Activated T-cell treated with anti-CD3 and anti-CD28 coated beads, Interleukin-2, amount 50 U/mL, for 24 hours (primary cell): Measurements from ENCODE around the gene CUEDC1.
"Not testable (repeated sequence)": the region's sequence is repeated elsewhere in the genome, so short reads cannot be mapped to it uniquely, and the experiment has no call there.

Experiments
- DNase-seq: peaks from one replicate; pipeline ENCODE4 v3.0.0-alpha.2; 2020
- H3K27ac Mint-ChIP-seq: 2 replicates; pipeline ENCODE4 v1.8.0; 2020; ENCODE audit warnings: mild to moderate bottlenecking, mixed read lengths
- H3K27me3 Mint-ChIP-seq: 2 replicates; pipeline ENCODE4 v1.8.0; 2020; ENCODE audit warnings: mixed read lengths
- H3K36me3 Mint-ChIP-seq: 2 replicates; pipeline ENCODE4 v1.8.0; 2020; ENCODE audit warnings: low read depth, mixed read lengths
- H3K4me1 Mint-ChIP-seq: 2 replicates; pipeline ENCODE4 v1.8.0; 2020; ENCODE audit warnings: low read depth, mixed read lengths
- H3K4me3 Mint-ChIP-seq: 2 replicates; pipeline ENCODE4 v1.8.0; 2020; ENCODE audit warnings: mild to moderate bottlenecking, moderate library complexity, mixed read lengths
- H3K9me3 Mint-ChIP-seq: 2 replicates; pipeline ENCODE4 v1.8.0; 2020; ENCODE audit warnings: mixed read lengths

CUEDC1 gene

DNA sequence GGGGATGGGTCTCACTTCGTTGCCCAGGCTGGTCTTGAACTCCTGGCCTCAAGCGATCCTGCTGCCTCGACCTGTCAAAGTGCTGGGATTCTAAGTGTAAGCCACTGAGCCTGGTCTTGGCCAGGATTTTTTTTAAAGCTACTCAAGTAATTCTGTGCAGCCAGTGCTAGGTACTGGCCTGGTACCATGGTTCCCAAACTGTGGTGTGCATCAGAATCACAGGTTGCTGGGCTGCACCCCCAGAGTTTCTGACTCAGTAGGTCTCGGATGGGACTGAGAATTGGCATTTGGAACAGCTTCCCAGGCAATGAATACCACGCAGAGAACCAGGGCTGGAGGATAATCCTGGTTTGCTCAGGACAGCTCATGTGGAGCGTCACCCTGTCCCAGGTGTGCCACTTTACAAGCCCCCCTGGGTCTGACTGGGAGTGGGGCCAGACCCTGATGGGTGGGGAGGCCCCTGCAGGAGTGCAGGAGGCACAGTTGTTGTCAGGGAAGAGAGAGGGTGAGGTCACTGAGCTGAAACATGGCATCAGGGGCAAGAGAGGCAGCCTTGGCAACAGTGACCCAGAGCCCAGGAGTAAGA, 94.7 kb downstream of the CUEDC1 start:
- peaks cover 14% of the 10 kb centered on the region for H3K4me1 Mint-ChIP-seq
- no peak overlapping the region for H3K27ac Mint-ChIP-seq
- peaks cover 38% of the 10 kb centered on the region for H3K27me3 Mint-ChIP-seq
- DNase-seq, result no peak
- no peaks in the 10 kb centered on the region for H3K9me3 Mint-ChIP-seq
- H3K4me3 Mint-ChIP-seq, result peak overlapping the region; percentile 66
- H3K36me3 Mint-ChIP-seq, result no peaks in the 10 kb centered on the region

DNA sequence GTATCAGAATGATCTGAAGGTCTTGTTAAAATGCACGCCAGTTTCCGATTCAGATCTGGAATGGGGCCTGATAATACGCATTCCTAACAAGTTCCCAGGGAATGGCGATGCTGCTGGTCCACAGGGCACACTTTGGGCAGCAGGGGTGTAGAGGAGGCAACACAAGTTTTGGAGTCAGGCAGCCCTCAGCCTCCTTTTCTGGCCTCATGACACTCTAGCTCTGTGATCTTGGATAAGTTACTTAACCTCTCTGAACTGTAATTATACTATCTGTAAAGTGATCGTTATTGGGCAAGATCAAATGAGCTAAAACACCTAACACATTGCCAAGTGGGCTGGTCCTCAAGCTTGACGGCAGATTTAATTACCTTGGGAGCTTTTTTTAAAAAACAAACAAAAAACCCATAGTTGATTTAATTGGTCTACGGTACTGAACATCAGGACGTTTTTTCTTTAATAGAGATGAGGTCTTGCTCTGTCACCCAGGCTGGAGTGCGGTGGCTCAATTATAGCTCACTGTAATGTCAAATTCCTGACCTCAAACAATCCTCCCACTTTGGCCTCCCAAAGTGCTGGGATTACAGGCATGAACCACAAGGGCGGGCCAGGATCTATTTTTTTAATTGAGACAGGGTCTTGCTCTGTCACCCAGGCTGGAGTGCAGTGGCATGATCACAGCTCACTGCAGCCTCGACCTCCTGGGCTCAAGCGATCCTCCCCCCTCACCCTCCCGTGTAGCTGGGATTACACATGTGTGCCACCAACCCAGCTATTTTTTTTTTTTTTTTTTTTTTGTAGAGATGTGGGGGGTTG, 95.4 kb downstream of the CUEDC1 start:
- H3K27me3 Mint-ChIP-seq, result peaks cover 38% of the 10 kb centered on the region
- H3K4me3 Mint-ChIP-seq, result no peak overlapping the region
- no peaks in the 10 kb centered on the region for H3K9me3 Mint-ChIP-seq
- no peaks in the 10 kb centered on the region for H3K36me3 Mint-ChIP-seq
- DNase-seq, result no peak
- H3K4me1 Mint-ChIP-seq, result peaks cover 14% of the 10 kb centered on the region
- H3K27ac Mint-ChIP-seq, result no peak overlapping the region

GRCh38 chr17:57858838-57859237, 96.4 kb downstream of the CUEDC1 start:
- DNase-seq, result no peak
- no peak overlapping the region for H3K27ac Mint-ChIP-seq
- H3K36me3 Mint-ChIP-seq, result no peaks in the 10 kb centered on the region
- peaks cover 14% of the 10 kb centered on the region for H3K4me1 Mint-ChIP-seq
- peaks cover 38% of the 10 kb centered on the region for H3K27me3 Mint-ChIP-seq
- H3K4me3 Mint-ChIP-seq, result no peak overlapping the region
- no peaks in the 10 kb centered on the region for H3K9me3 Mint-ChIP-seq

GRCh38 chr17:57856792-57857620, 98.2 kb downstream of the CUEDC1 start:
- Mint-ChIP-seq H3K4me3 (no peak overlapping the region), H3K27me3 (peaks cover 24% of the 10 kb centered on the region), H3K4me1 (peaks cover 13% of the 10 kb centered on the region), H3K9me3 (no peaks in the 10 kb centered on the region), H3K36me3 (no peaks in the 10 kb centered on the region), H3K27ac (no peak overlapping the region)
- no peak for DNase-seq

DNA sequence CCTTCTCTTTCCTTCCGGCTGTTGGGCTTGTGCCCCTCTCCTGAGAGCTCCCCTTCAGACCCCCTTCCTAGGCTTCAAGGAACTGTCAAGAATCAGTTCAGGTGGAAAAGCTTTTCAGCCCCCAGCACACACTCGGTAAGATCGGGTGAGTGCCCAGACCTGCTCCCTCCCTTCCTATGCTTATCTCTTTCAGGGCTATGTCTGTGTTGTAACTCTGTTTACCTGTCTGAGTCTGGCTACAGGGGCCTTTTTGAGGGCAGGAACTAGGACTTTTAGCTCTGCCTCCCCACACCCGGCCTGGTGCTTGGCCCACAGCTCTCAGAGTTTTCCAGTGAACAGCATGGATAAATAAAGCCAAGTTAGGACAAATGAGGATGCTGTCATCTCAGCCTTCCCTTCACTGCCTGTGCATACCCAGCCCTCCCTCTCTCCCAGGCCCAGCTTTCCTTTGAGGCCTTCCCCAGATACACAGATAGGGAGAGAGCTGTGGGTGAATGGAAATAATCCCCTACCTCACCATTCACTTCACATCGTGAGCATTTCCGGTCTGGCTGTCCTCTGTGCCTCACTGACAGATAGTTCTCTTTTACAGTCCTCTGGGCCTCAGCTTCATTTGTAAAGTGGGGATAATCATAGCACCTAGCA, 99.7 kb downstream of the CUEDC1 start:
- no peaks in the 10 kb centered on the region for H3K9me3 Mint-ChIP-seq
- peaks cover 17% of the 10 kb centered on the region for H3K4me1 Mint-ChIP-seq
- peaks cover 4% of the 10 kb centered on the region for H3K36me3 Mint-ChIP-seq
- H3K4me3 Mint-ChIP-seq, result no peak overlapping the region
- DNase-seq, result no peak
- peaks cover 13% of the 10 kb centered on the region for H3K27me3 Mint-ChIP-seq
- no peak overlapping the region for H3K27ac Mint-ChIP-seq

DNA sequence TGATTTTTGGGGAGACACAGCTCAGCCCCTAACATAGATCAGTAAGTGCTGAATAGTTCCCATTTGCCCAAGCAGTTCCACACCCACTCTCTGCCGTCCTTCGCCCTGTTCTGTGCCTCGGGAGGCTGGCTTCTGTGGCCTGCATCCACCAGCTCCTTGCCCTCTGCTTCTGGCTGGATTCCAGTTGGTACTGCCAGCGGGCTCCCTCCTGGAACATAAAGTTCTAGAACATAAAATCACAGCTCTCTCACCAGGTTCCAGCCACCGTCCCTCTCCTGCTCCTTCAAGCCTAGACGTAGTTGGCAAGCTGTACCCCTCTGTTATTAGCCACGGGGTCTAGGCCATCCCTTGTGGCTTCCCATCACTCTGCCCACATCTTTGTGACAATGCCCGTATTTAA, 101.5 kb downstream of the CUEDC1 start:
- no peaks in the 10 kb centered on the region for H3K27me3 Mint-ChIP-seq
- H3K4me1 Mint-ChIP-seq, result peaks cover 25% of the 10 kb centered on the region
- peaks cover 22% of the 10 kb centered on the region for H3K36me3 Mint-ChIP-seq
- H3K4me3 Mint-ChIP-seq, result no peak overlapping the region
- no peaks in the 10 kb centered on the region for H3K9me3 Mint-ChIP-seq
- DNase-seq, result no peak
- H3K27ac Mint-ChIP-seq, result no peak overlapping the region

DNA sequence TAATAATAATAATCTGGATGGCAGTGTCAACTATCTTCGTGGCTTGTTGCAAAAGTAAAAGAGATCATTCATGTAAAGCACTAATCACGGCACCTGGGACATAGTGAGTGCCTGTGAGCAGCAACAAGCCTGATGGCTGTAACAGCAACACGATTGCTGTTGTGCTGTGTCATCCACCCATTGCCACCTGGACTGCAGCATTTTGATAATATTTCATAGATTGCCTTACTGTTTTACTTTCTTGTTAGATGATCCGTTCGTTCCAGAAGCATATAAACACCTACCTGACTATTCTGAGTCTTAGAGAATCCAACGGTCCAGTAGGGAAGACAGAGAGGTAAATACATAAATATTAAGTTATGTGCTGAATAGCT, 102.3 kb downstream of the CUEDC1 start:
- DNase-seq, result no peak
- Mint-ChIP-seq H3K9me3 (no peaks in the 10 kb centered on the region), H3K4me3 (no peak overlapping the region), H3K36me3 (peaks cover 29% of the 10 kb centered on the region), H3K27me3 (no peaks in the 10 kb centered on the region), H3K4me1 (peaks cover 30% of the 10 kb centered on the region), H3K27ac (no peak overlapping the region)

- H3K36me3 Mint-ChIP-seq, result peaks cover 33% of the 10 kb centered on the region
- H3K9me3 Mint-ChIP-seq, result no peaks in the 10 kb centered on the region
- no peak for DNase-seq
- peak overlapping the region; percentile 73 for H3K27ac Mint-ChIP-seq
- H3K27me3 Mint-ChIP-seq, result no peaks in the 10 kb centered on the region
- peaks cover 32% of the 10 kb centered on the region for H3K4me1 Mint-ChIP-seq
- peak overlapping the region; percentile 56 for H3K4me3 Mint-ChIP-seq
Observed at GRCh38 chr17:57852092-57852954, 102.9 kb downstream of the CUEDC1 start.

GRCh38 chr17:57849874-57850754, 105.1 kb downstream of the CUEDC1 start, which contains the start of gene MRPS23:
Gene MRPS23 (minus strand): TSS chr17:57850044. CDS start chr17:57850010, 34 bp downstream.
- peak; percentile 94 for DNase-seq
- peaks cover 40% of the 10 kb centered on the region for H3K4me1 Mint-ChIP-seq
- no peaks in the 10 kb centered on the region for H3K9me3 Mint-ChIP-seq
- peaks cover 46% of the 10 kb centered on the region for H3K36me3 Mint-ChIP-seq
- H3K27me3 Mint-ChIP-seq, result no peaks in the 10 kb centered on the region
- H3K4me3 Mint-ChIP-seq, result peak within 1 kb of the TSS; percentile 99
- peak within 1 kb of the TSS; percentile 98 for H3K27ac Mint-ChIP-seq

DNA sequence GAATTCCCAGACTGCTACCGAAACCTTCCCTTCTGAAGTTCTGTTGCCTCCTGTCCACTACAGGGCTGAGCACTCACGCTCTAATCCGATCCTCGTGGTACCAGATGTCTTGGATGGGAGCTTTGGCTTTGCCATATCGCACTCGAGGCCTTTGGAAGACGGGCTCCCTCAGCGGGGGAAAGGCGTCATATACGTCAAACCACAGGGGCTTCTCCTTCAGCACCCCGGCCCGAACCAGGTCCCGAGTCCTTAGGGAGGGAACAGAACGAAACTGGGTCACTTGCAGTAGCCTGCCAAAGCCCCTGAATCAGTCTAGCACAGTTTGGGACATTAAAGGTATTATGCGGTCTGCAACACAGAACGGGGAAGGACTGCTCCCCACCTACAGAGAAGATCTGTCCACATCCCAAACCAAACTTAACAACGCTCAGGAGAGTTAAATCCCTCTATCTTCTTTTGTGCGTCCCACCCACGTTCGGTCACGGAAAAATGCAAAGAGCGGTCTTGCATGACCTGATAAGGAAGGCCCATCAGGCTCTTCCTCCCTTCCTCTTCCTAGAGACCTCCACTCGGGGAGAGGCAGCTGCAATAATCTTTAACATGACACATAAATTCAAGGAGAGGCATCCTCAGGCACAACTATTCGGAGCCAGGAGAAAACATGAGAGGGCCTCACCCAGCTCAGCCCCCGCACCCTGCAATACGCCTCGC, 105.9 kb downstream of the CUEDC1 start:
- H3K36me3 Mint-ChIP-seq, result peaks cover 51% of the 10 kb centered on the region
- peak overlapping the region; percentile 98 for H3K27ac Mint-ChIP-seq
- H3K9me3 Mint-ChIP-seq, result no peaks in the 10 kb centered on the region
- H3K4me1 Mint-ChIP-seq, result peaks cover 42% of the 10 kb centered on the region
- no peaks in the 10 kb centered on the region for H3K27me3 Mint-ChIP-seq
- H3K4me3 Mint-ChIP-seq, result peak overlapping the region; percentile 99
- no peak for DNase-seq

DNA sequence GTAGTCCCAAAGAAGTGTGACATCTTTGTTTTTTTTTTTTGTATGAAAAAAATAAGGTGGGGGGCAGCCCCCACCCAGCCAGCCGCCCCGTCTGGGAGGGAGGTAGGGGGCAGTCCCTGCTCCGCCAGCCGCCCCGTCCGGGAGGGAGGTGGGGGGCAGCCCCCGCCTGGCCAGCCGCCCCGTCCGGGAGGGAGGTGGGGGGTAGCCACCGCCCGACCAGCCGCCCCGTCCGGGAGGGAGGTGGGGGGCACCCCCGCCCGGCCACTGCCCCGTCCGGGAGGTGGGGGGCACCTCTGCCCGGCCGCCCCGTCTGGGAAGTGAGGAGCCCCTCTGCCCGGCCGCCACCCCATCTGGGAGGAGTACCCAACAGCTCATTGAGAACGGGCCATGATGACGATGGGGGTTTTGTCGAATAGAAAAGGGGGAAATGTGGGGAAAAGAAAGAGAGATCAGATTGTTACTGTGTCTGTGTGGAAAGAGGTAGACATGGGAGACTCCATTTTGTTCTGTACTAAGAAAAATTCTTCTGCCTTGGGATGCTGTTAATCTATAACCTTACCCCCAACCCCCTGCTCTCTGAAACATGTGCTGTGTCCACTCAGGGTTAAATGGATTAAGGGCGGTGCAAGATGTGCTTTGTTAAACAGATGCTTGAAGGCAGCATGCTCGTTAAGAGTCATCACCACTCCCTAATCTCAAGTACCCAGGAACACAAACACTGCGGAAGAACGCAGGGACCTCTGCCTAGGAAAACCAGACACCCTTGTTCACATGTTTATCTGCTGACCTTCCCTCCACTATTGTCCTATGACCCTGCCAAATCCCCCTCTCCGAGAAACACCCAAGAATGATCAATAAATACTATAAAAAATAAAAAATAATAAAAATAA, 108.9 kb downstream of the CUEDC1 start:
- peaks cover 46% of the 10 kb centered on the region for H3K4me1 Mint-ChIP-seq
- not testable (repeated sequence) for H3K27ac Mint-ChIP-seq, DNase-seq, H3K9me3 Mint-ChIP-seq, H3K4me3 Mint-ChIP-seq, H3K27me3 Mint-ChIP-seq
- H3K36me3 Mint-ChIP-seq, result peaks cover 70% of the 10 kb centered on the region

- no peak for DNase-seq
- Mint-ChIP-seq H3K27ac (peak overlapping the region; percentile 47), H3K4me1 (peaks cover 22% of the 10 kb centered on the region), H3K36me3 (peaks cover 71% of the 10 kb centered on the region), H3K27me3 (no peaks in the 10 kb centered on the region), H3K4me3 (no peak overlapping the region), H3K9me3 (no peaks in the 10 kb centered on the region)
Observed at GRCh38 chr17:57842280-57842679, 112.9 kb downstream of the CUEDC1 start.
